NB4 (cell line): ENCODE measurements around the gene CXCL12.

Experiments
- DNase-seq: peaks from one replicate; pipeline ENCODE4 v3.0.0; 2010; ENCODE audit warnings: low read depth
- H3K4me3 ChIP-seq: one replicate; pipeline ENCODE4 v1.5.1; 2011; ENCODE audit warnings: mild to moderate bottlenecking, low read depth, low read length, moderate library complexity
- MYC ChIP-seq: IDR thresholded peaks from 2 replicates; pipeline ENCODE4 v1.6.1; 2011; ENCODE audit warnings: low read depth, low read length
- POLR2A ChIP-seq: IDR thresholded peaks from 2 replicates; pipeline ENCODE4 v1.6.1; 2011; ENCODE audit warnings: mild to moderate bottlenecking; ENCODE audit not compliant: insufficient read length; ENCODE audit errors: extremely low read depth
- TF ChIP-seq, protein P1 (sequence below): IDR thresholded peaks from one replicate; pipeline ENCODE4 v1.5.1; 2012; ENCODE audit warnings: low read depth, low read length
- TF ChIP-seq, protein P2 (sequence below): IDR thresholded peaks from 2 replicates; pipeline ENCODE4 v1.6.1; 2011; ENCODE audit warnings: low read depth, low read length

The CXCL12 gene

DNA sequence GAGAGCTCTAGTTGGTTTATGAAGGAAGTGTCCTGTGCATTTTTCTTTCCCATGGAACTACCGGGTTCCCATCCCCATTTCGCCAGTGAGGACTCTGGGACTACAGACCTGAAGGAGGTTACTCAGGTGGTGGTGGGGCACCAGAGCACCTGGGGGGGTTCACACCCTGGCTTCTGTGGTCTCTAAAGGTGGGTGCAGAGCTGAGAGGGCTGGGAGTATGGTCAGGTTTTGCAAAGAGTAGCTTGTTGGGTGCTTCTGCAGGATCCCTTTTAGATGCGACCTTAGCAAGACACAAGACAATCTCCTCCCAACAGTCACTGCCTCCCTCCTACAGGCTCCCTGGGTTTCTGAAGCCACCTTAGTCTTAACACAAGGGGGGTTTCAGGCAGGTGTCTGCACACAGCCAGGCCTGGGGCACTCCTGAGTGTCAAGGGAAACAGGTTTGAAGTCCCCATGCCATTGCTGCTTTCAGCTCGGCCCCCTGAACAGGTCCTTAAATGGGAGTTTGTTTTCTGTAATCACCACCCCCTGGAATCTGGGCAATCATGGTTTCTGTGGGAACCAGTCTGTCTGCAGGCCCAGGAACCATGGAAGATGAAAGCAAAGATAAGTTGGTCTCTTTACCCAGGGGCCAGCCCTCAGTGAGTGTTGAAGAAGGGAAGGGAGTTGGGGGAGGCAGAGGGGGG lies 9.9 kb upstream of the CXCL12 start:
- TF ChIP-seq, protein P1, sequence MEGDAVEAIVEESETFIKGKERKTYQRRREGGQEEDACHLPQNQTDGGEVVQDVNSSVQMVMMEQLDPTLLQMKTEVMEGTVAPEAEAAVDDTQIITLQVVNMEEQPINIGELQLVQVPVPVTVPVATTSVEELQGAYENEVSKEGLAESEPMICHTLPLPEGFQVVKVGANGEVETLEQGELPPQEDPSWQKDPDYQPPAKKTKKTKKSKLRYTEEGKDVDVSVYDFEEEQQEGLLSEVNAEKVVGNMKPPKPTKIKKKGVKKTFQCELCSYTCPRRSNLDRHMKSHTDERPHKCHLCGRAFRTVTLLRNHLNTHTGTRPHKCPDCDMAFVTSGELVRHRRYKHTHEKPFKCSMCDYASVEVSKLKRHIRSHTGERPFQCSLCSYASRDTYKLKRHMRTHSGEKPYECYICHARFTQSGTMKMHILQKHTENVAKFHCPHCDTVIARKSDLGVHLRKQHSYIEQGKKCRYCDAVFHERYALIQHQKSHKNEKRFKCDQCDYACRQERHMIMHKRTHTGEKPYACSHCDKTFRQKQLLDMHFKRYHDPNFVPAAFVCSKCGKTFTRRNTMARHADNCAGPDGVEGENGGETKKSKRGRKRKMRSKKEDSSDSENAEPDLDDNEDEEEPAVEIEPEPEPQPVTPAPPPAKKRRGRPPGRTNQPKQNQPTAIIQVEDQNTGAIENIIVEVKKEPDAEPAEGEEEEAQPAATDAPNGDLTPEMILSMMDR = no peak
- TF ChIP-seq, protein P2, sequence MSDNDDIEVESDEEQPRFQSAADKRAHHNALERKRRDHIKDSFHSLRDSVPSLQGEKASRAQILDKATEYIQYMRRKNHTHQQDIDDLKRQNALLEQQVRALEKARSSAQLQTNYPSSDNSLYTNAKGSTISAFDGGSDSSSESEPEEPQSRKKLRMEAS = no peak
- no peak for TF ChIP-seq MYC
- no peak for TF ChIP-seq POLR2A
- no peak overlapping the region for H3K4me3 ChIP-seq
- DNase-seq = no peak

DNA sequence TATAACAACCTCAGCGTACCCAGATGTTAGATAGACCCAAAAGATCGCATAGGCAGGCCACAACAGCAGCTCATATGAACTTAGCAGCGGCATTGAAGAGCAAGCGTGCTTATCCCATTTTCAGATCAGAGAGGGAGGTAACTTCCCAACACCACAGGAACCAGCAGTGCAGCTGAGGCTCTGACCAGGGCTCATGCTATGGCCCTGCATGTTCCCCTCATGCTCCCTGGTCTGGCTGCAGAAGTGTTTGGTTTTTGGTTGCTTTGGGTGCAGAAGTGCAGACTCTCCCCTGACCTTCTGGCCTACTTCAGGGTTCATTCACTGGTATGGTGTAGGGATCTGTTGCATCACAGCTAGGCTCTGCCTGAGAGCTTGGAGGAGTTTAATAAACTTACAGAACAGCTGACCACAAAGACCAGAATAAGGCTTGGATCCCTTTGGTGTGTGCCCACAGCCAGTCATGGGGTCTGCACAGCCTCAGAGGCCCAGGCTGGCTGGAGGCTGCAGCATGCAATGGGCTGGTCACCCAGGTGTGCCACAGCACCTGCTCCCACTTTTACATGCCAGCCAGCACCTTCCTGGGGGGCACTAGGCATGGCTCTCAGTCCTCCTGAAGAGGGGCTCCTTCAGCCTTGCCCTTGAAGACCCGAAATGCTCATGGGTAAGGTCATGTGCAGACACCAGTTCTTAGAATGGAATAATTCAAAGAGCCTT lies 9.1 kb upstream of the CXCL12 start:
- DNase-seq = peak; percentile 31
- no peak overlapping the region for H3K4me3 ChIP-seq
- TF ChIP-seq POLR2A (no peak), MYC (no peak)
- TF ChIP-seq, protein P2 = no peak
- TF ChIP-seq, protein P1 = no peak

DNA sequence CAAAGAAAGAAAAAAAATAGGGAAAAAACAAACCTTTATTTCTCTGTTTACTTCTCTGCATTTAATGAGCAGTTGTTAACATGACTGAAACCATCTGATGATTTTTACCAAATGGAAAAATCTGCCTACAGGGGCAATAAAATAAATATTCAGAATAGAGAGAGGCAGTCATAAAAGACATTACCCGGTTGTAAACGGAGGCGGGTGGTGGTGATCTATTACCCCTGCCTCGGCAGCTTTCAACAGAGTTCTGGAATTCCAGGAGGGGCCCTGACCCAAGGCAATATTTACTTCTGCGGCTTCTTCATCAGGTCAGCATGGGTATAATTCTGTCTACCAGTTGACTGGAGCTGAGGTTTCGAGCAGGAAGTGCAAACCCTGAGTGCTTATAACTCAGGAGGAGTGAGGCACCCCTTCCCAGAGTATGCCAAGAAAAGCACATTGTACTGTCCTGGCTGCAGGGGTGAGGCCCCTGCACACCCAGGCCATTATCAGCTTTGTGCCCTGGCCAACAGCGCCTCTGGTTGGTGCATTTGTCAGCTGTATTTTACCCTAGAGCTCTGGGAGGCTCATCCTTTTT lies 8.2 kb upstream of the CXCL12 start:
- no peak for DNase-seq
- no peak overlapping the region for H3K4me3 ChIP-seq
- TF ChIP-seq POLR2A = no peak
- TF ChIP-seq MYC = no peak
- TF ChIP-seq, protein P2 = no peak
- TF ChIP-seq, protein P1 = no peak

DNA sequence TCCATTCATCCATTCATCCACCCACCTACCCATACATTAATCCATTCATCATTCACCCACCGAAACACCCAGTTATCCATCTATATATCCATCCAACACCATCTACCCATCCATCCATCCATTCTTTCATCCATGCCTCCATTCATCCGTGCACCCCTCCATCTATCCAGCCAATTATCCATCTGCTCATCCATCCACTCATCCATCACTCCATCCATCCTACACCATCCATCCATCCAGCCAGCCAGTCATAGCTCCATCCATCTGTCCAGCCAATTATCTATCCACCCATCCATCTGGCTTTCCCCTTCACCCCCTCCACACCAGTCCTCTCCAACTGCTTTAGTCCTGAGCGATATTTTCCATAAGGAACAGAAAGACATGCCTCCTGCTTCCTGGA lies 7.5 kb upstream of the CXCL12 start:
- no peak for DNase-seq
- TF ChIP-seq, protein P2 = no peak
- TF ChIP-seq, protein P1 = no peak
- TF ChIP-seq POLR2A (no peak), MYC (no peak)
- no peak overlapping the region for H3K4me3 ChIP-seq

DNA sequence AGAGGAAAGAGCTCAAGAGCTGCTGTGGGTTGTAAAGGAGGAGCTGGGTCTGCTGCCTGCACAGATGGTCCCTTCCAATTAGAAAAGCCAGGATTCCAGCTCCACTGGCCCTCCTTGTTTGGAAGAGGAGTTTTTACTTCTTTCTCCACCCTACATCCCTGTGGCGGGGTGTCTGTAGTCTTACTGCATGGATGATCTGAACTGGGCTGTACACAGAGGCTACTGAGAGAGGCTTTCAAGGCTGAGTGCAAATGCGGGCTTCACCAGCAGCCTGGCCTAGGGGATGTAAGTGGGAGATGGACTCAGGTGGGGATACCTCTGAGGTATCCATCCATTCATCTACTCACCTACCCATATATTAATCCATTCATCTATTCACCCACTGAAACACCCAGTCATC lies 7.1 kb upstream of the CXCL12 start:
- H3K4me3 ChIP-seq = no peak overlapping the region
- TF ChIP-seq, protein P1 = no peak
- no peak for DNase-seq
